ENCODE data around the gene GRIA4.
"Not testable (repeated sequence)": the region's sequence is repeated elsewhere in the genome, so short reads cannot be mapped to it uniquely, and the experiment has no call there.

Gene GRIA4

GRCh38 chr11:105937331-105937730 is 327.5 kb downstream of the GRIA4 start:
- DNase-seq = peak; percentile 14 to 88

- peak in 1 of 2 experiments; percentile 84 for DNase-seq
Measured at GRCh38 chr11:105937738-105938137, 327.9 kb downstream of the GRIA4 start.

GRCh38 chr11:105942921-105943320 is 333.0 kb downstream of the GRIA4 start:
- DNase-seq = no peak

GRCh38 chr11:105948918-105949590 is 339.2 kb downstream of the GRIA4 start:
- no peak for DNase-seq

- DNase-seq = no peak
Measured at GRCh38 chr11:105953886-105954285, 344.0 kb downstream of the GRIA4 start.

- no peak for DNase-seq
Measured at GRCh38 chr11:105960252-105961245, 350.7 kb downstream of the GRIA4 start.

- DNase-seq = no peak
Measured at GRCh38 chr11:105968021-105968697, 358.3 kb downstream of the GRIA4 start.

- DNase-seq = no peak
Measured at GRCh38 chr11:105969756-105970155, 359.9 kb downstream of the GRIA4 start.

GRCh38 chr11:105975128-105975527 is 365.3 kb downstream of the GRIA4 start:
- DNase-seq = no peak

- no peak for DNase-seq
Measured at GRCh38 chr11:105979997-105980703, 370.3 kb downstream of the GRIA4 start.

- no peak for DNase-seq
Measured at GRCh38 chr11:105986554-105986953, 376.7 kb downstream of the GRIA4 start.

GRCh38 chr11:105988197-105988596 is 378.3 kb downstream of the GRIA4 start:
- DNase-seq = no peak

GRCh38 chr11:105989124-105989523 is 379.3 kb downstream of the GRIA4 start:
- DNase-seq = no peak

- no peak for DNase-seq
Measured at GRCh38 chr11:105991888-105992287, 382.0 kb downstream of the GRIA4 start.

- DNase-seq = no peak
Measured at GRCh38 chr11:106001304-106002012, 391.6 kb downstream of the GRIA4 start.

GRCh38 chr11:106003094-106003493 is 393.2 kb downstream of the GRIA4 start:
- not testable (repeated sequence) for DNase-seq

GRCh38 chr11:106011481-106011880 is 401.6 kb downstream of the GRIA4 start:
- DNase-seq = no peak

GRCh38 chr11:106012744-106013143 is 402.9 kb downstream of the GRIA4 start:
- no peak for DNase-seq

GRCh38 chr11:106014035-106014434 is 404.2 kb downstream of the GRIA4 start:
- DNase-seq = no peak

- no peak for DNase-seq
Measured at GRCh38 chr11:106014620-106015019, 404.7 kb downstream of the GRIA4 start.

GRCh38 chr11:106015066-106015465 is 405.2 kb downstream of the GRIA4 start:
- no peak for DNase-seq

- no peak for DNase-seq
Measured at GRCh38 chr11:106017093-106017492, 407.2 kb downstream of the GRIA4 start.

Data from SW 1271 (cell line).